CD4-positive, alpha-beta T cell treated with Interleukin-12 subunit alpha and Interleukin-12 subunit beta, for 1 hour (primary cell): ENCODE measurements around the gene CTBP2.
"Not testable (repeated sequence)": the region's sequence is repeated elsewhere in the genome, so short reads cannot be mapped to it uniquely, and the experiment has no call there.

Experiments used
- DNase-seq: peaks from one replicate; pipeline ENCODE4 v3.0.0-alpha.2; 2020

The CTBP2 gene

GRCh38 chr10:125059348-125059747 is 101.0 kb downstream of the CTBP2 start:
- DNase-seq: not testable (repeated sequence)

GRCh38 chr10:125057158-125058001 is 103.0 kb downstream of the CTBP2 start:
- no peak for DNase-seq

DNA sequence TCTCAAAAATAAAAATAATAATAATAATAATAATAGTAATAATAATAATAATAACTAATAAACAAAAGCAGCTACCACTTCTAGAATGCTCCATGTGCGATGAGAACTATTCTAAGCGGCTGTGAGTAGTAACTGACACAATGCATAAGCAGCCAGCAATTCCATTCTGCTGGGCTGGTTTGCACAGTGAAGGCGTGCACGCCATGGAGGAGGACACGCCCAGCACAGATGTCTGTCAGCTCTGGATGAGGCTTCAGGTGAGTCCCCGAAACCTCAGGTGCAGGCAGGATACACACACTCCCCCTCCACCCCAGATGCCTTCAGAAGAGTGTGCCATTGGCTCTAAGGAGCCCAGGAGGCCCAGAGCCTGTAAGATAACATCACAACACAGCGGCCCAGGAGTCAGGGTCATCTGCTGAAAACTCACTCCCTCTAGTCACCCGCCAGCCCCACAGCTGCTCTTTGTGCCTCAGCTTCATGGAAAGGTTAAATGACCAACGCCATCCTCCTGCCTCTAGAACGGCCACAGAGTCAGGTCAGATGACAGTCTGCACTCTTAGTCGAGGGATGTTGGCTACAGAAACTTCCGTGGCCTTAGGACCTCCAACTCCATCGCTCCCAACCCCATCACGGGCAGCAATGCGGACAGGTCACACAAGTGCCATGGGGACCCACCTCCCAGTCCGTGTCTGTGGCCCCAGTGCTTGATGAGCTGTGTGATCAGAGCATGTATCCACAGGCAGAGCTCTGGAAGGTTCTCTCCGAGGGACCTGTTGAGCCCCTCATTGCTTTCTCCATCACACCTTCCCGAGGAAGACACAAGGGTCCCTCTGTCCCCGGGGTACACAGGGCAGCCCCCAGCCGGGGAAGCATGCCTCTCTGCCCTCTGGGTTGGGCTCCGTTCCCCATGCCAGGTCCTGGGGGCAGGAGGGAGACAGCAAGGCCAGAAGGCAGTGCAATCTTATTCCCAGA is 103.9 kb downstream of the CTBP2 start:
- no peak for DNase-seq

DNA sequence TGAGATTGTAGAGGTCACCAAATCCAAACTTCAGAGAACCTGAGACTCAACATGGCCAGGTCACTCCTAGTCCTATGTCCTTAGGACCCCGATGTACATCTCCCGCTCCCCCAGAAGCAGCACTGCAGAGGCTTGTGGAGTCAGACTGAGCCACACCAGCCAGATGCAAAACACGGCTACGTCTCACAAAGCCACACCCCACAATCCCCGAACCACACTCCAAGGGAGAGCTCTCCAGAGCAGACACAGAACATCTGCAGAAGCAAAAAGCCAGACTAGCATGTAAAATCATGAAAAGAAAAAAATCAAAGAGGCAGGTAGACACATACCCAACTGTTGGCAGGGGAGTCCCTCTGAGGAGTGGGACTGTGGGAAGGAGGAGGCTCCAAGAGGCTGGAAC is 104.9 kb downstream of the CTBP2 start:
- DNase-seq: no peak

DNA sequence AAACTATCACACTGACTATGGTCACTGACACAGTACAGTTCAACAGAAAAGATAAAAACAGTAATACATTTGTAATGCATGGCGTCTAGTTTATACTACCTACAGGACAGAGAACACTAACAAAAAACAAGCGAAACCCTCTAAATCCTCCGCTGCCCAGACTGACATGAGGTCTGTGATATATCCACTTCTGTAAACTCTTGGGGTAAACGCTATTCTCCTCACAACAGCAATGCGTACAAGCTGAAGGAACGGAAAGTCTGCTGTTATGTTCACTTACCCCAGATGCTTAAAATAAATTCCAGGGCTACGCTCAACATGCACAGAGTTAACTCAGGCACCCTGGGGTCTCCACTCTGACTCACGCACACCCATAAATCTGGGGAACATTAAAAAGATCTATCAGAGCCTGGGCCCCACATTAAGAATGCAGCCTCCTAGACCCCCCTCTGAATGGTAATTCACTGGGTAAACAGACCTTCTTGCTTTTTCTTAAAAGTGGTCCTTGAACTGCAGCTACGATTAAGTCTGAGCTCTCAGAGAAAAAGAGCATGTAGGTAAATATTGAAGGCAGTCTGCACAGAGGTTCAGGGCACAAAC is 105.6 kb downstream of the CTBP2 start:
- no peak for DNase-seq

DNA sequence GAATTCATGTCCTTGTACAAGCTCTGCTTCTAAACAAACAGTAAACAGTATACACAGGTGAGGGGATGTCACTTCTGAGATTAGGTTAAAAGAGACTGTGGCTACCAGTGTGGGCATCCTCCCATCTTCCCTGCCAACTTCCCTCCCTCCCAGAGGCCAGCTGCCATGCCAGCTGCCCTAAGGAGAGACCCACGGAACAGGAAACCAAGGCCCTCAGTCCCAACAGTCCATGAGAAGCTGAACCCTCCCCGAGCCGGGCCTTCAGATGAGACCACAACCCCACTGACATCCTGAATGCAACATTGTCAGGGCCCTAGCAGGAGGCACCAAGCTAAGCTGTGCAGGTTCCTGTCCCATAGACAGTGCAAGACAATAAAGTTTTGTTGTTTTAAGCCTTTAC is 106.1 kb downstream of the CTBP2 start:
- no peak for DNase-seq

- DNase-seq: no peak
These were observed 108.2 kb downstream of the CTBP2 start for GRCh38 chr10:125052146-125052545.

GRCh38 chr10:125050383-125050782 is 110.0 kb downstream of the CTBP2 start:
- DNase-seq: no peak

- DNase-seq: no peak
These were observed 111.0 kb downstream of the CTBP2 start for GRCh38 chr10:125049216-125049881.

GRCh38 chr10:125048094-125048864 is 112.1 kb downstream of the CTBP2 start:
- peak; percentile 48 for DNase-seq

GRCh38 chr10:125043841-125044658 is 116.3 kb downstream of the CTBP2 start:
- no peak for DNase-seq

GRCh38 chr10:125041856-125042506 is 118.4 kb downstream of the CTBP2 start:
- no peak for DNase-seq

- DNase-seq: no peak
These were observed 121.0 kb downstream of the CTBP2 start for GRCh38 chr10:125039354-125039769.

DNA sequence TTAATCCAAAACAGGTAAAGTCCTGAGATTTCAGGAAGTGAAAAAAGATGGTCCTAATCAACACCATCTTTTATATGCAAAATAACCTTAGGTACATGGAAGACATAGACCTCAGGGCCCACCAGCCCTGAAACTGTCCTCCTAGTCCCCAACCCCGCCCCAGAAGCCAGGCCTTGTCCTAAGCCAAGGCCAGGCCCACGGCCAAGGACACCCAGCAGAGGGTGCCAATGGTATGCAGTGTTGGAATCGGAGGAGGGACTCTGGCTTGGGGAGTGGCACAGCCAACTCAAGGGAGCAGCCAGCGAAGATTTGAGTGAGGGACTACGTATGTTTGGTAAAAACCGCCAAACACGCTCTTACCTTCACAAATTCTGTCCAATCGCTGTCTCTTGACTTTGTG is 121.7 kb downstream of the CTBP2 start:
- DNase-seq: no peak

DNA sequence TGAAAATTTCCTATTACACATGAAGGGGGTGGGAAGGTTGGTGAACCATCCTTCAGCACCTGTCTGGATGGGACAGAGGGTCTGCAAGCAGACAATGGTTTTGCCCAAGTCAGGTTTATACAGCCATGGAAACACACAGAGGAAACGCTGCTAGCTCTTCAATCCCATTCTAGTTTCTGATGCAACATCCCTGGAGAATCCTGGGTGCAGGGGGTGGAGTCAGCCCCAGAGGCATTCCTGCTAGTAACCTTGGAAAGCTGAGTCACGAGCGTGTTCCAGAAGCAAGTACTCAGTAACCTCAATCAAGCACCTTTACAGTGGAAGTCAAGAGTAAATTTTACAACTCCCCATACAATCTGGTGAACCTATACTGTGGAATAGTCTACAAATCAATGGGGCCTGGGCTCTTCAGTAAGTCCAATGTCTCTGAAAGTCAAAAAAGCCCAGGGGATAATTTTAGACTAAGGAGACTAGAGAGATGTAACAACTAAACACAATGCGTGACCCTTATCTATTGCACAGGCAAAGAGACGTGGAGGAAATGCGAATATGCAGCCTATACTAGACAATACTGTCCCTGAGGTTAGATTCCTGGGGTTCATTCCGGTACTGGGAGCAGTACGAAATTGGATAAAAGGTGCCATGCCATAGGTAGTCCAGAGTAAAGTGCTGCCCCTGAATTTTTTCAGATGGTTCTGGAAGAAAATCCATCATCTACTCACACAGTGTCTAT is 123.1 kb downstream of the CTBP2 start:
- DNase-seq: no peak

- DNase-seq: no peak
These were observed 124.6 kb downstream of the CTBP2 start for GRCh38 chr10:125035588-125036295.

GRCh38 chr10:125035136-125035535 is 125.2 kb downstream of the CTBP2 start:
- DNase-seq: no peak

DNA sequence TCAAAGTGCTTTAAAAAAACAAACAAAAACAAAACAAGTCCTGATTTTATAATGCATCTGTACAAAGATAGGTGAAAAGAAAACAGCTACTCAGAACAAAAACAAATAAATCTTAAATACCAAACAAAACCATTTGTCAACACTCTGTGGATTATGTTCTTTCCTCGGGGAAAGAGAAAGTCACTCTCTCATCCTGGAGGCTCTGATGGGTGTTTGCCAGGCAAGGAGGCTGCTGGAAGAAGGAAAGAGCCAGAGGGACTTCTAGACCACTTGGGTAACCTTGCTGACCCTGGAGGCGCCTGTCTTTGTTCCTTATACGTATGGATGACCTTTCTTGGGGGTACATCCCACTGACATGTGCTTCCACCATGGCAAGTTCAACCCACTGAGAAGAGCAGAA is 125.7 kb downstream of the CTBP2 start:
- no peak for DNase-seq
